Mesothelial cell of epicardium (in vitro differentiated cells): ENCODE results near the gene AHI1. TPM values are rescaled to one million over a fixed set of nuclear protein-coding genes. Genes with fewer than 3 reads are reported as not detected.

Source experiments
- DNase-seq, 2 experiments: peaks; one replicate each; pipeline ENCODE4 v3.0.0; 2021; ENCODE audit warnings: low spot score in 2 of 2; ENCODE audit not compliant: unreplicated experiment in 2 of 2
- H3K27ac Mint-ChIP-seq: 2 replicates; pipeline ENCODE4 v1.8.0; 2021; ENCODE audit warnings: mixed read lengths
- H3K27me3 Mint-ChIP-seq: 2 replicates; pipeline ENCODE4 v1.8.0; 2021; ENCODE audit warnings: low read depth, mixed read lengths
- H3K36me3 Mint-ChIP-seq: 2 replicates; pipeline ENCODE4 v1.8.0; 2021; ENCODE audit warnings: mixed read lengths
- H3K4me1 Mint-ChIP-seq: 2 replicates; pipeline ENCODE4 v1.8.0; 2021; ENCODE audit warnings: mixed read lengths
- H3K4me3 Mint-ChIP-seq: 2 replicates; pipeline ENCODE4 v1.8.0; 2021; ENCODE audit warnings: mild to moderate bottlenecking, moderate library complexity, mixed read lengths
- H3K9me3 Mint-ChIP-seq: 2 replicates; pipeline ENCODE4 v1.8.0; 2021; ENCODE audit warnings: mixed read lengths
- microRNA-seq: library from miRNA; unstranded; fragments of <30 nt; microRNA quantifications from one replicate; pipeline ENCODE4 v1.2.0, GENCODE V29; 2021; ENCODE audit warnings: inconsistent platforms, mixed read lengths
- total RNA-seq: library from RNA; stranded (reverse); gene quantifications from 3 replicates; pipeline ENCODE4 v1.2.1, GENCODE V29; 2021
- TF ChIP-seq, protein P1 (sequence below): fragments of 200-600 bp; sonication (generic); IDR thresholded peaks from one replicate; pipeline ENCODE4 v1.5.0; 2021; ENCODE audit warnings: antibody characterized with exemption; ENCODE audit not compliant: unreplicated experiment

Gene AHI1
- total RNA-seq, 1 donor from 2014 or later = 41.6 TPM

DNA sequence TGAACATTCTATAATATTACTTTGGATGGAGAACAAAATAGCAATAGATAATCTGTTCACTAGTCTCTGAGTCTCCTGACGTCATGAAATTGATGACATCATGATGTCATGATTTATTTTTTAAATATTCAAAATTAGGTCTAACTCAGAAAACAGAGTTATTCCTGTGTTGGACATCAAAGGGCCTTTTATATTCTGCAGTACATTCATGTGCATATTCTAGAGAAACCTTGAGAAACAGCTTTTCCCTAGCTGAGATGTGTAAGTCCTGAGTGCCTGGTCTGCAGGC is 263.1 kb downstream of the AHI1 start:
- DNase-seq = no peak
- Mint-ChIP-seq H3K27me3 (peaks cover 5% of the 10 kb centered on the region), H3K9me3 (no peaks in the 10 kb centered on the region), H3K4me3 (no peak overlapping the region), H3K4me1 (peaks cover 2% of the 10 kb centered on the region), H3K27ac (no peak overlapping the region), H3K36me3 (no peaks in the 10 kb centered on the region)
- TF ChIP-seq, protein P1, sequence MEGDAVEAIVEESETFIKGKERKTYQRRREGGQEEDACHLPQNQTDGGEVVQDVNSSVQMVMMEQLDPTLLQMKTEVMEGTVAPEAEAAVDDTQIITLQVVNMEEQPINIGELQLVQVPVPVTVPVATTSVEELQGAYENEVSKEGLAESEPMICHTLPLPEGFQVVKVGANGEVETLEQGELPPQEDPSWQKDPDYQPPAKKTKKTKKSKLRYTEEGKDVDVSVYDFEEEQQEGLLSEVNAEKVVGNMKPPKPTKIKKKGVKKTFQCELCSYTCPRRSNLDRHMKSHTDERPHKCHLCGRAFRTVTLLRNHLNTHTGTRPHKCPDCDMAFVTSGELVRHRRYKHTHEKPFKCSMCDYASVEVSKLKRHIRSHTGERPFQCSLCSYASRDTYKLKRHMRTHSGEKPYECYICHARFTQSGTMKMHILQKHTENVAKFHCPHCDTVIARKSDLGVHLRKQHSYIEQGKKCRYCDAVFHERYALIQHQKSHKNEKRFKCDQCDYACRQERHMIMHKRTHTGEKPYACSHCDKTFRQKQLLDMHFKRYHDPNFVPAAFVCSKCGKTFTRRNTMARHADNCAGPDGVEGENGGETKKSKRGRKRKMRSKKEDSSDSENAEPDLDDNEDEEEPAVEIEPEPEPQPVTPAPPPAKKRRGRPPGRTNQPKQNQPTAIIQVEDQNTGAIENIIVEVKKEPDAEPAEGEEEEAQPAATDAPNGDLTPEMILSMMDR = no peak

DNA sequence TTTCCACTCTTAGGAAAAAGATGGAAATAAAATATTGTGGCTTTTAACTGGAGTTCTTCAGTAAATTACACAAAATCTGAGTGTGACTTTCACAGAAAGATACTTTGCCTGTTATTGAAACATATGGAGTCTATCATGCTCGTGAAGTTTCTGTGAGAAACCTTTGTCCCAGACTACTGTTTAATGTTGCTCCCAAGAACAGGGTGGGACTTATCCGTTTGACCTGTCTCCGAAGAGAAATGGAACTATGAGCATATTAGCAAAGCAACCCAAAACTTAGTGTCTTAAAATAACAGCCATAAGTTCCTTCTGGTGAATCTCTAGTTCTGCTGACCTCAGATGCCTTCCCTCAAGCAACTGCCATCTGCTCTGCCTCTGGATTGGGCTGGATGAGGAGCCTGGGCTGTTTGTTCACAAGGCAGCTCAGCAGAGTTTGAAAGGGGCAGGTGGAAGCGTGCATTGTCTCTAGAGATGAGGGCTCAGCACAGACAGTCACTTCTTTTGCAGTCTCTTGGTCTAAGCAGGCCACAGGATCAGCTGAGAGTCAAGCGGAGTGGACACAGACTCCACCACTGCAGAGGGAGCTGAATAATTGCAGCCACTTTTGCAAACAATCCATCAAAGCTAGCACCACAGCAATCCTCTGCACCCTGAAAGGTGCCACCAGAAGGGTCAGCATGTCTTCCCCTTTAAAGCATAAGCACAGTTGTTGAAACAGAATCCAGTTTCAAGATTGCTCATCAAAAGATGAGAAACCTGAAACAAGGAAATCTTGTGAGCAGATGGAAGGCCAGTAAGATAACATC is 263.7 kb downstream of the AHI1 start:
- Mint-ChIP-seq H3K9me3 (no peaks in the 10 kb centered on the region), H3K27me3 (peaks cover 2% of the 10 kb centered on the region), H3K36me3 (no peaks in the 10 kb centered on the region), H3K4me3 (no peak overlapping the region), H3K4me1 (peaks cover 2% of the 10 kb centered on the region), H3K27ac (no peak overlapping the region)
- TF ChIP-seq, protein P1 = no peak
- DNase-seq = no peak

Small RNA genes within 50 kb of the gene (microRNA-seq; reads per million reads assigned to microRNA genes)
- not detected for gene MIR548A2
